Testis (tissue), 2 donors: ENCODE results near the gene CMTM6.
"Not testable (repeated sequence)": the region's sequence is repeated elsewhere in the genome, so short reads cannot be mapped to it uniquely, and the experiment has no call there.

Source experiments
- CTCF ChIP-seq, 3 experiments: fragments of 450-650 bp in 2 of 3; fragments of 200-600 bp in 1 of 3; sonication (generic) in 1 of 3; IDR thresholded peaks; one replicate each; pipeline ENCODE4 v1.5.1; 2016 to 2019; ENCODE audit warnings: antibody characterized with exemption in 3 of 3, mild to moderate bottlenecking in 2 of 3, moderate library complexity in 1 of 3
- POLR2A ChIP-seq: fragments of 450-650 bp; IDR thresholded peaks from one replicate; pipeline ENCODE4 v1.6.1; 2017; ENCODE audit warnings: antibody characterized with exemption, mild to moderate bottlenecking, moderate library complexity

- TF ChIP-seq CTCF (IDR thresholded peaks at IDR 0.05); POLR2A: not testable (repeated sequence)
Observed at GRCh38 chr3:32472151-32472550, 30.5 kb downstream of the CMTM6 start.
